ENCODE data around the gene NMU.

- no peak for TF ChIP-seq EP300 (IDR thresholded peaks at IDR 0.05)
- no peak for TF ChIP-seq CTCF (IDR thresholded peaks at IDR 0.05)
- no peak for TF ChIP-seq POLR2A (IDR thresholded peaks at IDR 0.05)
Observed at GRCh38 chr4:55684276-55684675, 48.2 kb upstream of the NMU start.
